HepG2 (cell line): ENCODE data around the gene CNNM2. TPM values are rescaled to one million over a fixed set of nuclear protein-coding genes. Genes with fewer than 3 reads are reported as not detected.

ENCODE experiments used
- ARID5B ChIP-seq: IDR thresholded peaks from 2 replicates; pipeline ENCODE4 v1.4.0; 2020; ENCODE audit warnings: mild to moderate bottlenecking, missing genetic modification reagents
- CEBPG ChIP-seq: IDR thresholded peaks from 2 replicates; pipeline ENCODE4 v1.6.1; 2016
- CREB1 ChIP-seq, 2 experiments: fragments of 450-650 bp in 1 of 2; IDR thresholded peaks; 2 replicates each; pipeline ENCODE4 v1.6.1; 2016 to 2017; ENCODE audit warnings: control low read depth in 1 of 2, mild to moderate bottlenecking in 1 of 2, missing compliant biosample characterization in 1 of 2, missing genetic modification characterization in 1 of 2
- CREBL2 ChIP-seq: sonication (generic); formaldehyde crosslinking; IDR thresholded peaks from 2 replicates; pipeline ENCODE4 v1.8.1; 2023; ENCODE audit warnings: missing genetic modification reagents, mild to moderate bottlenecking, borderline replicate concordance
- HMGXB3 ChIP-seq: sonication (generic); formaldehyde crosslinking; IDR thresholded peaks from 2 replicates; pipeline ENCODE4 v1.4.0; 2020; ENCODE audit warnings: missing genetic modification reagents, borderline replicate concordance
- PHB2 ChIP-seq: fragments of 450-650 bp; IDR thresholded peaks from 2 replicates; pipeline ENCODE4 v1.6.1; 2018; ENCODE audit not compliant: partially characterized antibody
- PRDM15 ChIP-seq: sonication (generic); formaldehyde crosslinking; IDR thresholded peaks from 2 replicates; pipeline ENCODE4 v1.4.0; 2020; ENCODE audit warnings: missing genetic modification reagents
- REPIN1 ChIP-seq: sonication (generic); formaldehyde crosslinking; IDR thresholded peaks from 2 replicates; pipeline ENCODE4 v1.8.0; 2022; ENCODE audit warnings: missing genetic modification reagents, low read depth, mild to moderate bottlenecking, borderline replicate concordance
- SMC3 ChIP-seq: IDR thresholded peaks from 2 replicates; pipeline ENCODE4 v1.6.1; 2011; ENCODE audit warnings: low read length, improper control_type of control experiment
- TEAD3 ChIP-seq: optimal IDR thresholded peaks from 2 replicates; pipeline ENCODE3; 2016; ENCODE audit warnings: borderline replicate concordance
- XBP1 ChIP-seq: sonication (generic); formaldehyde crosslinking; IDR thresholded peaks from 2 replicates; pipeline ENCODE4 v1.5.0; 2020; ENCODE audit warnings: missing genetic modification reagents
- ZMAT3 ChIP-seq: sonication (generic); formaldehyde crosslinking; conservative IDR thresholded peaks from 2 replicates; pipeline ENCODE4 v1.7.0; 2021; ENCODE audit warnings: missing genetic modification reagents
- ZNF225 ChIP-seq: sonication (generic); formaldehyde crosslinking; IDR thresholded peaks from 2 replicates; pipeline ENCODE4 v1.4.0; 2020; ENCODE audit warnings: mild to moderate bottlenecking, missing genetic modification reagents
- ZNF251 ChIP-seq: sonication (generic); formaldehyde crosslinking; IDR thresholded peaks from 2 replicates; pipeline ENCODE4 v1.9.0; 2021; ENCODE audit warnings: mild to moderate bottlenecking, missing genetic modification reagents
- ZNF3 ChIP-seq: IDR thresholded peaks from 2 replicates; pipeline ENCODE4 v1.7.0; 2017; ENCODE audit warnings: inconsistent platforms
- ZNF451 ChIP-seq: sonication (generic); formaldehyde crosslinking; IDR thresholded peaks from 2 replicates; pipeline ENCODE4 v1.5.0; 2020; ENCODE audit warnings: mild to moderate bottlenecking, missing genetic modification reagents
- ZNF598 ChIP-seq: sonication (generic); formaldehyde crosslinking; IDR thresholded peaks from 2 replicates; pipeline ENCODE4 v1.5.1; 2020; ENCODE audit warnings: mild to moderate bottlenecking, missing genetic modification reagents, borderline replicate concordance
- polyA plus RNA-seq, 8 experiments: library from polyadenylated mRNA; depleted of rRNA in 3 of 8; stranded (reverse) in 7 of 8; unstranded in 1 of 8; fragments of >200 nt; fragmentation: Illumina TruSeq in 4 of 8; extraction: Trizol in 4 of 8; gene quantifications; 2 replicates each; pipeline versions ENCODE4 v1.2.1 to v1.2.3, GENCODE V29; 2011 to 2016; ENCODE audit warnings: low read depth in 4 of 8, missing spikeins in 1 of 8, mixed read lengths in 1 of 8; ENCODE audit not compliant: insufficient read depth in 1 of 8
- total RNA-seq, 5 experiments: library from RNA; depleted of rRNA; stranded (reverse); fragments of >200 nt; fragmentation: Illumina TruSeq; extraction: Trizol; gene quantifications; 2 replicates each; pipeline ENCODE4 v1.2.3, GENCODE V29; 2016; ENCODE audit warnings: low read depth in 1 of 5

The CNNM2 gene
- total and polyA plus RNA-seq, 2 of the 13 experiments (the other 11 are each of a cell fraction or from before 2014, with no cell fraction given) = 7.1 to 9.0 TPM

- no peak for TF ChIP-seq REPIN1
- TF ChIP-seq ZNF225 = no peak
- TF ChIP-seq TEAD3 (CRISPR knock-in tag) = no peak
- TF ChIP-seq CREBL2 (CRISPR knock-in tag) = no peak
- no peak for TF ChIP-seq SMC3
- no peak for TF ChIP-seq ZNF251 (CRISPR knock-in tag)
- no peak for TF ChIP-seq PHB2
- peak; percentile 46; the same call in 1 of the 2 replicates for TF ChIP-seq ARID5B (CRISPR knock-in tag)
- peak; percentile 69; the same call in 1 of the 2 replicates for TF ChIP-seq ZNF3 (CRISPR knock-in tag)
- peak; percentile 37; the same call in 1 of the 2 replicates for TF ChIP-seq CEBPG (CRISPR knock-in tag)
- no peak for TF ChIP-seq ZMAT3 (CRISPR knock-in tag)
- no peak for TF ChIP-seq XBP1 (CRISPR knock-in tag)
- no peak for TF ChIP-seq ZNF598 (CRISPR knock-in tag)
- no peak for TF ChIP-seq CREB1 (IDR thresholded peaks at IDR 0.05)
- TF ChIP-seq CREB1 (CRISPR knock-in tag; IDR thresholded peaks at IDR 0.05) = 0 out of 2 replicates have a peak, but pooled peaks have one; percentile 17
- TF ChIP-seq PRDM15 = no peak
- no peak for TF ChIP-seq HMGXB3 (CRISPR knock-in tag)
- TF ChIP-seq ZNF451 (CRISPR knock-in tag) = no peak
Measured at GRCh38 chr10:102970562-102971340, 52.7 kb downstream of the CNNM2 start (continued).
